Neural progenitor cell (in vitro differentiated cells): ENCODE results near the gene SPIRE2.

ENCODE experiments used
- CTCF ChIP-seq: fragments of 200-600 bp; sonication (generic); IDR thresholded peaks from 2 replicates; pipeline ENCODE4 v1.5.1; 2017; ENCODE audit warnings: antibody characterized with exemption, mild to moderate bottlenecking
- EZH2 ChIP-seq: fragments of 200-600 bp; sonication (generic); IDR thresholded peaks from 2 replicates; pipeline ENCODE4 v1.6.1; 2017; ENCODE audit warnings: antibody characterized with exemption, mild to moderate bottlenecking, moderate library complexity
- EZH2phosphoT487 ChIP-seq: fragments of 200-600 bp; sonication (generic); IDR thresholded peaks from 2 replicates; pipeline ENCODE4 v1.6.1; 2017; ENCODE audit warnings: antibody characterized with exemption

- TF ChIP-seq CTCF (no peak), EZH2phosphoT487 (no peak), EZH2 (no peak)
These were observed 29.4 kb upstream of the SPIRE2 start for GRCh38 chr16:89798832-89799370.
